HepG2 (cell line): Measurements from ENCODE around the gene SORL1-AS1.

ENCODE experiments used
- ELK4 ChIP-seq: sonication (generic); formaldehyde crosslinking; IDR thresholded peaks from 2 replicates; pipeline ENCODE4 v1.9.0; 2021; ENCODE audit warnings: missing genetic modification reagents, borderline replicate concordance
- FOXA1 ChIP-seq, 2 experiments: fragments of 450-650 bp in 1 of 2; sonication (generic) in 1 of 2; formaldehyde crosslinking in 1 of 2; IDR thresholded peaks; 2 replicates each; pipeline versions ENCODE4 v1.4.0 to v1.6.1; 2016 to 2020; ENCODE audit warnings: missing genetic modification reagents in 1 of 2
- GPBP1L1 ChIP-seq: sonication (generic); formaldehyde crosslinking; IDR thresholded peaks from 2 replicates; pipeline ENCODE4 v1.5.0; 2020; ENCODE audit warnings: mild to moderate bottlenecking, missing genetic modification reagents
- KDM3A ChIP-seq: IDR thresholded peaks from 2 replicates; pipeline ENCODE4 v1.6.1; 2018; ENCODE audit warnings: low read depth, missing compliant biosample characterization
- KLF16 ChIP-seq, 2 experiments: sonication (generic) in 1 of 2; formaldehyde crosslinking in 1 of 2; IDR thresholded peaks; 2 replicates each; pipeline versions ENCODE4 v1.6.1 to v1.8.0; 2016 to 2023; ENCODE audit warnings: missing genetic modification reagents in 2 of 2, missing compliant biosample characterization in 1 of 2
- MYC ChIP-seq: sonication (generic); formaldehyde crosslinking; IDR thresholded peaks from 2 replicates; pipeline ENCODE4 v1.9.0; 2021; ENCODE audit warnings: missing genetic modification reagents, borderline replicate concordance
- NR2C2 ChIP-seq: sonication (generic); formaldehyde crosslinking; IDR thresholded peaks from 2 replicates; pipeline ENCODE4 v1.4.0; 2020; ENCODE audit warnings: missing genetic modification reagents, mild to moderate bottlenecking, moderate library complexity, borderline replicate concordance
- PHF21A ChIP-seq: sonication (generic); formaldehyde crosslinking; IDR thresholded peaks from 2 replicates; pipeline ENCODE4 v1.5.0; 2020; ENCODE audit warnings: mild to moderate bottlenecking, missing genetic modification reagents
- POGZ ChIP-seq: sonication (generic); formaldehyde crosslinking; IDR thresholded peaks from 2 replicates; pipeline ENCODE4 v1.4.0; 2020; ENCODE audit warnings: mild to moderate bottlenecking, missing genetic modification reagents
- SIN3B ChIP-seq: fragments of 150-350 bp; IDR thresholded peaks from 2 replicates; pipeline ENCODE4 v1.6.1; 2014; ENCODE audit warnings: low read length
- SRY ChIP-seq: sonication (generic); formaldehyde crosslinking; IDR thresholded peaks from 2 replicates; pipeline ENCODE4 v1.8.0; 2022; ENCODE audit warnings: mild to moderate bottlenecking, missing genetic modification reagents
- ZNF530 ChIP-seq: sonication (generic); formaldehyde crosslinking; IDR thresholded peaks from 2 replicates; pipeline ENCODE4 v1.5.0; 2020; ENCODE audit warnings: low read depth, mild to moderate bottlenecking, missing genetic modification reagents
- ZNF574 ChIP-seq: sonication (generic); formaldehyde crosslinking; IDR thresholded peaks from 2 replicates; pipeline ENCODE4 v1.4.0; 2020; ENCODE audit warnings: missing genetic modification reagents
- ZNF609 ChIP-seq: sonication (generic); formaldehyde crosslinking; IDR thresholded peaks from 2 replicates; pipeline ENCODE4 v1.4.0; 2020; ENCODE audit warnings: mild to moderate bottlenecking, missing genetic modification reagents, borderline replicate concordance
- ZNF75D ChIP-seq: sonication (generic); formaldehyde crosslinking; IDR thresholded peaks from 2 replicates; pipeline ENCODE4 v1.8.1; 2023; ENCODE audit warnings: missing genetic modification reagents, mild to moderate bottlenecking, borderline replicate concordance
- ZSCAN20 ChIP-seq: sonication (generic); formaldehyde crosslinking; IDR thresholded peaks from 2 replicates; pipeline ENCODE4 v1.4.0; 2020; ENCODE audit warnings: missing genetic modification reagents, mild to moderate bottlenecking, borderline replicate concordance
- ZUFSP ChIP-seq: sonication (generic); formaldehyde crosslinking; IDR thresholded peaks from 2 replicates; pipeline ENCODE4 v1.9.0; 2021; ENCODE audit warnings: missing genetic modification reagents, mild to moderate bottlenecking, borderline replicate concordance

The SORL1-AS1 gene

DNA sequence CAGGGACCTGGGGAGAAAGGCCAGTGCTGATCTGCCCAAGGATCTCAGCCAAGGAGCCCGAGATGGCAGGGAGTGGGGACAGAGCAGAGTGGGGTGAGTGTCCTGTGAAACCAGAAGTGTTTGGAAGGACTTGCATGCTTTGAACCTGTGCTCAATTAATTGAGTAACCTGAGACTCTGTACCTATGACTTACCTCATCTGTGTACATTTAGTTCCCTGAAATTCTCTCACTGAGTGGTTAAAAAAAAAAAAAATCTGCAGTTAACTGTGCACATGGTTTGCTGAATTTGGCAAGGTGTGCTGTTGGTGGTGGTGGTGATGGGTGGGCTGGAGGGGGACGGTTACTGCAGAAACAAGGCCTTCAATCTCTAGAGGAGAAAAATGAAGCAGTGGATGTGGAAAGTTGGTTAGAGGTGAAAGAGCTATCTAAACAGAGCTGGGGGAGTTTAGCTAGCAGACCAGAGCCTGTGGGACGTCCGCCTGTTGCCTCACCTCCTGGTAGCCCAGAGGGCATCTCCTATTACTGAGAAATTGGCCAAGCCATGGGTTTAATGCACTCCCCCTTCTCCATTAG is 8.3 kb upstream of the SORL1-AS1 start (continued):
- TF ChIP-seq ELK4 (CRISPR knock-in tag) (no peak), GPBP1L1 (CRISPR knock-in tag) (no peak), POGZ (CRISPR knock-in tag) (0 out of 2 replicates have a peak, but pooled peaks have one; percentile 27), ZNF609 (CRISPR knock-in tag) (peak; percentile 70; the same call in 1 of the 2 replicates), FOXA1 (IDR thresholded peaks at IDR 0.05) (0 out of 2 replicates have a peak, but pooled peaks have one; percentile 10), FOXA1 (CRISPR knock-in tag; IDR thresholded peaks at IDR 0.05) (0 out of 2 replicates have a peak, but pooled peaks have one; percentile 46), NR2C2 (CRISPR knock-in tag) (no peak), SIN3B (no peak), ZNF75D (no peak), KDM3A (0 out of 2 replicates have a peak, but pooled peaks have one; percentile 19), PHF21A (peak; percentile 67), MYC (CRISPR knock-in tag) (no peak), ZNF530 (CRISPR knock-in tag) (no peak), ZNF574 (no peak), SRY (CRISPR knock-in tag) (no peak), KLF16 (CRISPR knock-in tag; IDR thresholded peaks at IDR 0.05) (no peak), ZUFSP (CRISPR knock-in tag) (no peak), ZSCAN20 (CRISPR knock-in tag) (no peak)
